ENCODE results near the gene GSDME.

GSDME gene

DNA sequence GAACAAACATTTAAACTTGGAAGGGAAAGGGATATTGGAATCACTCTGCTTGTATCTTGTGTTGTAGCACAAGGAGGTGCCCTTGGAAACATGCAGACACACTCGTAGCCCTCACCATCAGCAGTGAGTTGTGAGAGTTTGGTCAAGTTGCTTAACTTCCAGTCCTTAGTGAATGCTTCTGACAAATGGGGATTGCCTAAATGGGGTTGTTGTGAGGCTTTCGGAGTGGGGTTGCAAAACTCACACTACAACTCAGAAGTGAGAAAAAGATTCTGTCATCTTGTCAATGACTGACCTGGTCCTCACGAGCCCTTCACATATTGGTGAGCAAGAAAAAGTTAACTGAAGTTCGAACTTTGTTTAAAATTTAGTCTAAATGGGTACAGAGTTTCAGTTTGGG is 29.0 kb upstream of the GSDME start:
- TF ChIP-seq, protein P1, sequence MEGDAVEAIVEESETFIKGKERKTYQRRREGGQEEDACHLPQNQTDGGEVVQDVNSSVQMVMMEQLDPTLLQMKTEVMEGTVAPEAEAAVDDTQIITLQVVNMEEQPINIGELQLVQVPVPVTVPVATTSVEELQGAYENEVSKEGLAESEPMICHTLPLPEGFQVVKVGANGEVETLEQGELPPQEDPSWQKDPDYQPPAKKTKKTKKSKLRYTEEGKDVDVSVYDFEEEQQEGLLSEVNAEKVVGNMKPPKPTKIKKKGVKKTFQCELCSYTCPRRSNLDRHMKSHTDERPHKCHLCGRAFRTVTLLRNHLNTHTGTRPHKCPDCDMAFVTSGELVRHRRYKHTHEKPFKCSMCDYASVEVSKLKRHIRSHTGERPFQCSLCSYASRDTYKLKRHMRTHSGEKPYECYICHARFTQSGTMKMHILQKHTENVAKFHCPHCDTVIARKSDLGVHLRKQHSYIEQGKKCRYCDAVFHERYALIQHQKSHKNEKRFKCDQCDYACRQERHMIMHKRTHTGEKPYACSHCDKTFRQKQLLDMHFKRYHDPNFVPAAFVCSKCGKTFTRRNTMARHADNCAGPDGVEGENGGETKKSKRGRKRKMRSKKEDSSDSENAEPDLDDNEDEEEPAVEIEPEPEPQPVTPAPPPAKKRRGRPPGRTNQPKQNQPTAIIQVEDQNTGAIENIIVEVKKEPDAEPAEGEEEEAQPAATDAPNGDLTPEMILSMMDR (IDR thresholded peaks at IDR 0.05; ENCODE audit: borderline replicate concordance, insufficient read depth, low read depth, low read length) = no peak
- H3K4me3 ChIP-seq (ENCODE audit: low read depth, low read length) = no peak overlapping the region

DNA sequence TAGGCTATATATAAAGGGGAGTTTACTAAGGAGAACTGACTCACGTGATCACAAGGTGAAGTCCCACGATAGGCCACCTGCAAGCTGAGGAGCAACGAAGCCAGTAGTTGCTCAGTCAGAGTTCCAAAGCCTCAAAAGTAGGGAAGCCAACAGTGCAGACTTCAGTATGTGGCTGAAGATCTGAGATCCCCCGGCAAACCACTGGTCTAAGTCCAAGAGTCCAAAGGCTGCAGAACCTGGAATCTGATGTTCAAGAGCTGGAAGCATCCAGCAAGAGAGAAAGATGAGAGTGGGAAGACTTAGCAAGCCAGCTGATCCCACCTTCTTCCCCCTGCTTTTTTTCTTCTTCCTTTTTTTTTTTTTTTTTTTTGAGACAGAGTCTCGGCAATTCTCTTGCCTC is 27.0 kb upstream of the GSDME start:
- TF ChIP-seq, protein P1 (IDR thresholded peaks at IDR 0.05; ENCODE audit: borderline replicate concordance, insufficient read depth, low read depth, low read length) = no peak
- H3K4me3 ChIP-seq (ENCODE audit: low read depth, low read length) = no peak overlapping the region

DNA sequence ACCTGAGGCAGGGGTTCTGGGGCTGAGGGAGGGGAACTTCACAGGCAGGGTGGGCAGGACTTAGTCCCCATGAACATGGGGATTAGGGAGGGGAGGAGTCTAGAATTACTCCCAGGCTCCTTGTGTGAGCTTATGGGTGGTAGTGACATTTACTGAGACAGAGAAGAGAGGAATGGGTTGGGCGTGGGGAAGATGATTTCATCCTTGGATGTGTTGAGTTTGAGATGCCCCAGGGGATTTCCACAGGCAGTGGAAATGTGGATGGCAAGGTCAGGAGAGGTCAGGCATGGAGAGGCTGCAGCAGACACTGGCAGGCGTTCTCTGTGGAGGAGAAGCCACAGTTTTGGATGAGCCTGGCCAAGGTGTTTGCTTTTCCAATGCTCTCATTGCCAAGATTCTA is 26.4 kb upstream of the GSDME start:
- TF ChIP-seq, protein P1 (IDR thresholded peaks at IDR 0.05; ENCODE audit: borderline replicate concordance, insufficient read depth, low read depth, low read length) = no peak
- no peak overlapping the region for H3K4me3 ChIP-seq (ENCODE audit: low read depth, low read length)

DNA sequence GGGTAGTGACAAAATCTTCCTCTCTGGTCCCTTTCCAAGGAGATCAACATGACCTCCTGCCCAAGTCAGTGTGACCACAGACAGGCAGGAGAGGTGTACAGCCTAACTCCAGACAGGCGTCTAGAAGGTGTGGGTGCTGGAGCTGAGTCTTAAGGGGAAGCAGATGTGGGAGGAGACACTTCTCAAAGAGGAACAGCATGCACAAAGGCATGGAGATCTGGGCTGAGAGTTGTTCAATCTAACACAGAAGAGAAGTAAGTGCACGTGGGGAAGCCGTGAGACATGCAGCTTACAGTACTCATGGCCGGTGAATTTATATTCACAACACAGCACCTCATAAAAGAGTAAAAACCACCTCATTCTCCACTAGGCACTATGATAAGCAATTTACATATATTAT is 23.8 kb upstream of the GSDME start:
- TF ChIP-seq, protein P1 (IDR thresholded peaks at IDR 0.05; ENCODE audit: borderline replicate concordance, insufficient read depth, low read depth, low read length) = no peak
- H3K4me3 ChIP-seq (ENCODE audit: low read depth, low read length) = no peak overlapping the region

DNA sequence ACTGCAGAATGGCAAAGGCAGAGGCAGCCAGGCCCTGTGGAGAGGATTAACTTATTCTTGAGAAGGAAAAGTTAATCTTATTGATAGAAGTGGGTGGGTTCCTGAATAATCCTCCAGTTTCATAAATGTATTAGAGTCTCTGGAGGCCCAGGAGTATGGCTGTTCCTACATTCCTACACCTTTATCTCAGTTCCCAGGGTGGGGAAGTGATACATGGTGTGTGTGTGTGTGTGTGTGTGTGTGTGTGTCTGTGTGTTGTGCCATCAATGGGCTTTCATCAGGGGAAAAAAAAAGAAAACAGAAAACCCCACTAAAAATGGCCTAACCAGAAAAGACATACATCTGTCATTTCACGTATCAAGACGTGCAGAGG is 22.0 kb upstream of the GSDME start:
- H3K4me3 ChIP-seq (ENCODE audit: low read depth, low read length) = no peak overlapping the region

DNA sequence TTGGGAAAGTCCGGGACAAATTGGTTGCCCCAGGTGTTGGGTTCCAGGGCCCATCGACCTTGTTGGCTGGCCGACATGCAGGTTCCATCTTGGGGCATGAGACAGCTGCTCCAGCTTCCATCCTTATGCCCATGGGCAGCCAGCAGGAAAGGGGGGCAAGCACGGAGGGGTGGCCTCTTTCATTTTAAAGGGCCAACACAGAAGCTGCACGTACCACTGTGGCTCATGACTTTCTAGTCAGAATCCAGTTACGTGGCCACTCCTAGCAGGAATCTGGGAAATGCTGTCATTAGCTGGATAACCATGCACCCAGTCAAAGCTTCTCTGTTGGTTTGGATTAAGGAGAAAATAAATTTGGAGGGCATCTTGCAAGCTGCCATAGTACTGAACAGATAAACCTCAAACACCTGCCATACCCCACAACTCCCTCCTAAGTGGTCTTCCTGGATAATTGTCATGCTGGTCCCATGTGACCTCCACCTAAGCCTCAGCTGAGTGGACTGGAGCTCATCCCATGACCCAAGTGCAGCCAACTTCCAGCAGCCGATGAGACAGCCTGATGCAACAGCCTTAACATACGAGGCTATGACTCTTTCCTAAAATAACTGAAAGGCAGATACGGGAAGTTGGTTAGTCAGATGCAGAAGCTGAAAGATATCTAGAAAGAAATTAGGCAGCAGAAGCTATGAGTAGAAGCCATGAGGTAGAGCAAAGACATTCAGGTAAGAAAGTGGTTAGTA is 21.4 kb upstream of the GSDME start:
- no peak overlapping the region for H3K4me3 ChIP-seq (ENCODE audit: low read depth, low read length)
- TF ChIP-seq, protein P1 (IDR thresholded peaks at IDR 0.05; ENCODE audit: borderline replicate concordance, insufficient read depth, low read depth, low read length) = no peak

More for the DNA sequence above, 22.0 kb upstream of the GSDME start:
- TF ChIP-seq, protein P1 (IDR thresholded peaks at IDR 0.05; ENCODE audit: borderline replicate concordance, insufficient read depth, low read depth, low read length) = no peak

DNA sequence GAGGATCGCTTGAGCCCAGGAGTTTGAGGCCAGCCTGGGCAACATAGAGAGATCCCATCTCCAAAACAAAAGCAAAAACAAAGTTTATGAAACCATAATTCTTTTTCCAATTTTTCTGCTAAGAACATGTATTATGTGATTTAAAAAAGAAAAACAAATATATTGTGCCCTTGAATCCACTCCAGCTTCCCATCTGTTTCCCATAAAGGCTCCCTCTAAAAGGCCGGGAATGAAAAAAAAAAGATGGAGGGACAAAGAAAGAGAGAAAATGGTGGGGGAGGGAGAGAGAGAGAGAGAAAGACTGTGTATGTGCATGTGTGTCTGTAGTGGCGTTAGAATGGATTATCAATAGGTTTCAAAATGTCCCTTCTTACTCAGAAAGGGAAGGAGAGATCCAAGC is 20.5 kb upstream of the GSDME start:
- H3K4me3 ChIP-seq (ENCODE audit: low read depth, low read length) = no peak overlapping the region
- TF ChIP-seq, protein P1 (IDR thresholded peaks at IDR 0.05; ENCODE audit: borderline replicate concordance, insufficient read depth, low read depth, low read length) = no peak
